IMR-90 (cell line): Measurements from ENCODE around the gene MAN1A2. TPM values are rescaled to one million over a fixed set of nuclear protein-coding genes. Genes with fewer than 3 reads are reported as not detected.

Experiments used
- ATAC-seq: fragments of 200-7000 bp; cut with Tn5 transposase; 2 replicates; pipeline ENCODE4 v1.9.1; 2020; ENCODE audit warnings: low read depth, mild to moderate bottlenecking, moderate library complexity
- BruUV-seq: library from RNA; stranded (reverse); fragments of 400-500 nt; replicated peaks from 2 replicates; lab custom pipeline; 2021; lab: Mats Ljungman, UMichigan
- CTCF ChIA-PET: fragments of 300-600 bp; formaldehyde crosslinking; extraction: SDS; loops from one replicate; lab custom pipeline; 2021; ENCODE audit warnings: antibody characterized with exemption; lab: Yijun Ruan, JAX
- POLR2A ChIA-PET: fragments of 300-600 bp; sonication (Branson Sonifier 250); formaldehyde crosslinking; loops from one replicate; lab custom pipeline; 2022; ENCODE audit warnings: antibody characterized with exemption; ENCODE audit not compliant: unreplicated experiment; lab: Charles Lee
- DNase-seq: peaks from one replicate; pipeline ENCODE4 v3.0.0; 2013
- H2AFZ ChIP-seq: replicated peaks from 2 replicates; pipeline ENCODE3; 2013; ENCODE audit warnings: low read length, mild to moderate bottlenecking; ENCODE audit not compliant: poor library complexity
- H2AK5ac ChIP-seq: 2 replicates; pipeline ENCODE4 v1.6.1; 2013; ENCODE audit warnings: low read depth, low read length, inconsistent platforms
- H2AK9ac ChIP-seq: replicated peaks from 2 replicates; pipeline ENCODE3; 2013; ENCODE audit warnings: mild to moderate bottlenecking, low read depth, low read length, moderate library complexity; ENCODE audit not compliant: poor library complexity
- H2BK120ac ChIP-seq: 2 replicates; pipeline ENCODE4 v1.6.1; 2013; ENCODE audit warnings: low read depth, low read length, inconsistent platforms
- H2BK15ac ChIP-seq: 3 replicates; pipeline ENCODE4 v1.6.1; 2013; ENCODE audit warnings: low read depth, low read length, inconsistent platforms
- H2BK20ac ChIP-seq: 2 replicates; pipeline ENCODE4 v1.6.1; 2013; ENCODE audit warnings: low read depth, mild to moderate bottlenecking, inconsistent platforms, low read length, moderate library complexity
- H2BK5ac ChIP-seq: 2 replicates; pipeline ENCODE4 v1.6.1; 2013; ENCODE audit warnings: mild to moderate bottlenecking, low read depth, low read length, inconsistent platforms; ENCODE audit not compliant: poor library complexity, severe bottlenecking
- H3K14ac ChIP-seq: replicated peaks from 2 replicates; pipeline ENCODE4 v1.6.1; 2013; ENCODE audit warnings: low read depth, low read length, inconsistent platforms
- H3K18ac ChIP-seq: 2 replicates; pipeline ENCODE4 v1.6.1; 2013; ENCODE audit warnings: low read depth, low read length, control low read depth
- H3K23ac ChIP-seq: 2 replicates; pipeline ENCODE4 v1.6.1; 2013; ENCODE audit warnings: low read depth, low read length, inconsistent platforms
- H3K27ac ChIP-seq: 2 replicates; pipeline ENCODE4 v1.5.1; 2013; ENCODE audit warnings: mild to moderate bottlenecking, control low read depth, low read length; ENCODE audit not compliant: insufficient read depth
- H3K27me3 ChIP-seq: 2 replicates; pipeline ENCODE4 v1.6.1; 2013; ENCODE audit warnings: low read length; ENCODE audit not compliant: control insufficient read depth, insufficient read depth
- H3K36me3 ChIP-seq: 2 replicates; pipeline ENCODE4 v1.6.1; 2013; ENCODE audit warnings: low read length, mixed read lengths; ENCODE audit not compliant: control insufficient read depth, insufficient read depth
- H3K4ac ChIP-seq: 2 replicates; pipeline ENCODE4 v1.6.1; 2013; ENCODE audit warnings: low read depth, low read length, inconsistent platforms
- H3K4me1 ChIP-seq: 2 replicates; pipeline ENCODE4 v1.6.1; 2013; ENCODE audit warnings: low read length, mixed read lengths; ENCODE audit not compliant: control insufficient read depth, insufficient read depth
- H3K4me2 ChIP-seq: 2 replicates; pipeline ENCODE4 v1.6.1; 2013; ENCODE audit warnings: low read depth, mild to moderate bottlenecking, control low read depth, low read length, moderate library complexity
- H3K4me3 ChIP-seq: 2 replicates; pipeline ENCODE4 v1.5.1; 2013; ENCODE audit warnings: low read depth, mild to moderate bottlenecking, control low read depth, low read length, moderate library complexity; ENCODE audit not compliant: insufficient read depth
- H3K56ac ChIP-seq: 2 replicates; pipeline ENCODE4 v1.6.1; 2013; ENCODE audit warnings: low read length, inconsistent platforms; ENCODE audit not compliant: insufficient read depth; ENCODE audit errors: extremely low read depth
- H3K79me1 ChIP-seq, 2 experiments: 2 replicates each; pipeline ENCODE4 v1.6.1; 2013; ENCODE audit warnings: low read length in 2 of 2, inconsistent platforms in 1 of 2, low read depth in 1 of 2
- H3K9ac ChIP-seq: 2 replicates; pipeline ENCODE4 v1.6.1; 2013; ENCODE audit warnings: low read depth, low read length, control low read depth
- H3K9me1 ChIP-seq: 2 replicates; pipeline ENCODE4 v1.6.1; 2013; ENCODE audit warnings: low read length, inconsistent platforms; ENCODE audit not compliant: insufficient read depth
- H3K9me3 ChIP-seq: 2 replicates; pipeline ENCODE4 v1.6.1; 2013; ENCODE audit warnings: low read length; ENCODE audit not compliant: control insufficient read depth, insufficient read depth
- H4K20me1 ChIP-seq: 2 replicates; pipeline ENCODE4 v1.6.1; 2013; ENCODE audit warnings: low read length, inconsistent platforms; ENCODE audit not compliant: insufficient read depth
- H4K5ac ChIP-seq: 2 replicates; pipeline ENCODE4 v1.6.1; 2013; ENCODE audit warnings: mild to moderate bottlenecking, low read depth, low read length, control low read depth
- H4K8ac ChIP-seq, 2 experiments: 2 replicates each; pipeline ENCODE4 v1.6.1; 2013; ENCODE audit warnings: low read depth in 2 of 2, low read length in 2 of 2, control low read depth in 1 of 2, inconsistent platforms in 1 of 2
- H4K91ac ChIP-seq: 2 replicates; pipeline ENCODE4 v1.6.1; 2013; ENCODE audit warnings: low read depth, low read length, inconsistent platforms; ENCODE audit not compliant: insufficient read depth
- BHLHE40 ChIP-seq: fragments of 150-350 bp; IDR thresholded peaks from 2 replicates; pipeline ENCODE4 v1.6.1; 2016; ENCODE audit warnings: mild to moderate bottlenecking, low read depth, low read length
- CEBPB ChIP-seq: IDR thresholded peaks from 2 replicates; pipeline ENCODE4 v1.6.1; 2012; ENCODE audit warnings: low read depth, low read length, improper control_type of control experiment
- CHD1 ChIP-seq: IDR thresholded peaks from 2 replicates; pipeline ENCODE4 v1.6.1; 2012; ENCODE audit warnings: low read depth, low read length, improper control_type of control experiment
- CTCF ChIP-seq: conservative IDR thresholded peaks from 2 replicates; pipeline ENCODE4 v1.5.1; 2012; ENCODE audit warnings: mild to moderate bottlenecking, low read depth, low read length, improper control_type of control experiment
- FOS ChIP-seq: fragments of 150-350 bp; IDR thresholded peaks from 2 replicates; pipeline ENCODE4 v1.6.1; 2016; ENCODE audit warnings: low read depth, low read length
- MAFK ChIP-seq: IDR thresholded peaks from 2 replicates; pipeline ENCODE4 v1.6.1; 2012; ENCODE audit warnings: low read depth, low read length, improper control_type of control experiment
- MAZ ChIP-seq: IDR thresholded peaks from 2 replicates; pipeline ENCODE4 v1.6.1; 2012; ENCODE audit warnings: low read depth, mild to moderate bottlenecking, low read length, improper control_type of control experiment, moderate library complexity, borderline replicate concordance
- MXI1 ChIP-seq: IDR thresholded peaks from 2 replicates; pipeline ENCODE4 v1.6.1; 2012; ENCODE audit warnings: low read depth, mild to moderate bottlenecking, low read length, moderate library complexity, borderline replicate concordance
- NFE2L2 ChIP-seq: fragments of 150-350 bp; IDR thresholded peaks from 2 replicates; pipeline ENCODE4 v1.6.1; 2016; ENCODE audit warnings: low read depth, mild to moderate bottlenecking, low read length
- POLR2A ChIP-seq: IDR thresholded peaks from 2 replicates; pipeline ENCODE4 v1.6.1; 2012; ENCODE audit warnings: mild to moderate bottlenecking, low read depth, low read length
- RAD21 ChIP-seq: IDR thresholded peaks from 2 replicates; pipeline ENCODE4 v1.6.1; 2012; ENCODE audit warnings: low read length, improper control_type of control experiment
- RCOR1 ChIP-seq: IDR thresholded peaks from 2 replicates; pipeline ENCODE4 v1.6.1; 2012; ENCODE audit warnings: mild to moderate bottlenecking, low read length, improper control_type of control experiment; ENCODE audit not compliant: insufficient replicate concordance
- RFX5 ChIP-seq: IDR thresholded peaks from 2 replicates; pipeline ENCODE4 v1.8.0; 2012; ENCODE audit warnings: low read depth, mild to moderate bottlenecking, low read length, moderate library complexity
- SMC3 ChIP-seq: fragments of 150-350 bp; IDR thresholded peaks from 2 replicates; pipeline ENCODE4 v1.6.1; 2016; ENCODE audit warnings: low read depth, mild to moderate bottlenecking, antibody characterized with exemption, low read length, moderate library complexity
- dilution Hi-C: fragments of 300-500 bp; cut with HindIII; formaldehyde crosslinking; loops from one replicate; pipeline ENCODE4 v1.14.3; 2018; ENCODE audit warnings: low sequenced_read_pairs; ENCODE audit not compliant: unreplicated experiment
- in situ Hi-C: fragments of 300-500 bp; cut with MboI; formaldehyde crosslinking; loops from 3 replicates; pipeline ENCODE4 v1.14.3; 2019; ENCODE audit warnings: low sequenced_read_pairs, inconsistent platforms, mixed read lengths
- intact Hi-C: fragments of 100-400 bp; cut with micrococcal nuclease; formaldehyde crosslinking; loops from 2 replicates; pipeline ENCODE4 v1.10.0; 2022
- polyA plus RNA-seq, 3 experiments: library from polyadenylated mRNA; depleted of rRNA; stranded (reverse); fragments of >200 nt; gene quantifications; 2 replicates each; pipeline ENCODE4 v1.2.3, GENCODE V29; 2012; ENCODE audit warnings: low replicate concordance in 1 of 3
- total RNA-seq: library from RNA; depleted of rRNA; stranded (reverse); fragments of >200 nt; gene quantifications from 2 replicates; pipeline ENCODE4 v1.2.3, GENCODE V29; 2012
- TF ChIP-seq, protein P1 (sequence below): fragments of 150-350 bp; IDR thresholded peaks from 2 replicates; pipeline ENCODE4 v1.6.1; 2016; ENCODE audit warnings: low read depth, mild to moderate bottlenecking, low read length, moderate library complexity, borderline replicate concordance
- TF ChIP-seq, protein P2 (sequence below): fragments of 150-350 bp; IDR thresholded peaks from 2 replicates; pipeline ENCODE4 v1.6.1; 2017; ENCODE audit warnings: mild to moderate bottlenecking, antibody characterized with exemption, low read length, low read depth

The MAN1A2 gene
- total and polyA plus RNA-seq, 2 of the 4 experiments (the other 2 are of a cell fraction): 12.4 to 29.4 TPM

GRCh38 chr1:117531222-117531621 lies 164.0 kb downstream of the MAN1A2 start:
- no peak overlapping the region for H3K4me3 ChIP-seq
- no peak overlapping the region for H3K27ac ChIP-seq
- ATAC-seq (no peak), DNase-seq (no peak)
- no peaks in the 10 kb centered on the region for H3K4me1 ChIP-seq
- intact Hi-C loops (no loop called here), dilution Hi-C loops (no loop called here), in situ Hi-C loops (no loop called here)
- H2AK5ac ChIP-seq: no peak overlapping the region
- ChIA-PET CTCF (no interaction called here), POLR2A (no interaction called here)
- H4K5ac ChIP-seq: no peak overlapping the region
- no peak overlapping the region for H3K4me2 ChIP-seq
- no peak overlapping the region for H2AFZ ChIP-seq
- no peaks in the 10 kb centered on the region for H3K27me3 ChIP-seq
- H3K36me3 ChIP-seq: no peaks in the 10 kb centered on the region
- H2AK9ac ChIP-seq: no peak overlapping the region
- H2BK5ac ChIP-seq: no peak overlapping the region
- BruUV-seq: no TSS peak
- H3K9ac ChIP-seq: no peak overlapping the region
- TF ChIP-seq MAZ (no peak), MXI1 (no peak), RCOR1 (no peak), CTCF (no peak), RAD21 (no peak), BHLHE40 (no peak), RFX5 (no peak), CHD1 (no peak), CEBPB (no peak), POLR2A (no peak), FOS (no peak), NFE2L2 (no peak), SMC3 (no peak), MAFK (no peak)
- TF ChIP-seq, protein P1, sequence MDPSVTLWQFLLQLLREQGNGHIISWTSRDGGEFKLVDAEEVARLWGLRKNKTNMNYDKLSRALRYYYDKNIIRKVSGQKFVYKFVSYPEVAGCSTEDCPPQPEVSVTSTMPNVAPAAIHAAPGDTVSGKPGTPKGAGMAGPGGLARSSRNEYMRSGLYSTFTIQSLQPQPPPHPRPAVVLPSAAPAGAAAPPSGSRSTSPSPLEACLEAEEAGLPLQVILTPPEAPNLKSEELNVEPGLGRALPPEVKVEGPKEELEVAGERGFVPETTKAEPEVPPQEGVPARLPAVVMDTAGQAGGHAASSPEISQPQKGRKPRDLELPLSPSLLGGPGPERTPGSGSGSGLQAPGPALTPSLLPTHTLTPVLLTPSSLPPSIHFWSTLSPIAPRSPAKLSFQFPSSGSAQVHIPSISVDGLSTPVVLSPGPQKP: no peak
- TF ChIP-seq, protein P2, sequence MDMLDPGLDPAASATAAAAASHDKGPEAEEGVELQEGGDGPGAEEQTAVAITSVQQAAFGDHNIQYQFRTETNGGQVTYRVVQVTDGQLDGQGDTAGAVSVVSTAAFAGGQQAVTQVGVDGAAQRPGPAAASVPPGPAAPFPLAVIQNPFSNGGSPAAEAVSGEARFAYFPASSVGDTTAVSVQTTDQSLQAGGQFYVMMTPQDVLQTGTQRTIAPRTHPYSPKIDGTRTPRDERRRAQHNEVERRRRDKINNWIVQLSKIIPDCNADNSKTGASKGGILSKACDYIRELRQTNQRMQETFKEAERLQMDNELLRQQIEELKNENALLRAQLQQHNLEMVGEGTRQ: no peak
- H4K20me1 ChIP-seq: no peaks in the 10 kb centered on the region
- no peak overlapping the region for H3K4ac ChIP-seq
- no peak overlapping the region for H3K56ac ChIP-seq
- no peak overlapping the region for H2BK120ac ChIP-seq
- H3K9me3 ChIP-seq: no peaks in the 10 kb centered on the region
- no peaks in the 10 kb centered on the region for H3K79me1 ChIP-seq
- no peak overlapping the region for H3K18ac ChIP-seq
- H2BK15ac ChIP-seq: no peak overlapping the region
- no peak overlapping the region for H2BK20ac ChIP-seq
- no peak overlapping the region for H3K14ac ChIP-seq
- no peak overlapping the region for H4K91ac ChIP-seq
- H3K9me1 ChIP-seq: peaks cover 10% of the 10 kb centered on the region; the same call in 1 of the 2 replicates
- H4K8ac ChIP-seq: no peak overlapping the region
- no peak overlapping the region for H3K23ac ChIP-seq
